GM12891 (cell line): ENCODE results near the gene PLPPR1.

ENCODE experiments used
- POLR2A ChIP-seq: IDR thresholded peaks from 2 replicates; pipeline ENCODE4 v1.6.1; 2011; ENCODE audit warnings: low read depth, low read length, control low read depth
- POLR2AphosphoS5 ChIP-seq: IDR thresholded peaks from 2 replicates; pipeline ENCODE4 v1.6.1; 2011; ENCODE audit warnings: low read depth, low read length, control low read depth
- SPI1 ChIP-seq: IDR thresholded peaks from 2 replicates; pipeline ENCODE4 v1.6.1; 2011; ENCODE audit warnings: low read depth, low read length, control low read depth

GRCh38 chr9:101350285-101350684, 321.8 kb downstream of the PLPPR1 start:
- TF ChIP-seq POLR2AphosphoS5 = no peak
- TF ChIP-seq POLR2A = no peak
- no peak for TF ChIP-seq SPI1
